DOHH2 (cell line): ENCODE results near the gene GAA.
"Not testable (repeated sequence)": the region's sequence is repeated elsewhere in the genome, so short reads cannot be mapped to it uniquely, and the experiment has no call there.

ENCODE experiments used
- H3F3A ChIP-seq: fragments of 200-600 bp; sonication (generic), shearing (Covaris generic); 2 replicates; pipeline ENCODE4 v1.6.0; 2016; ENCODE audit warnings: antibody characterized with exemption, mild to moderate bottlenecking; ENCODE audit not compliant: control insufficient read depth, insufficient read depth
- H3K27ac ChIP-seq: fragments of 200-600 bp; sonication (generic); 2 replicates; pipeline ENCODE4 v1.5.1; 2014; ENCODE audit warnings: low read depth, mild to moderate bottlenecking, low read length, moderate library complexity
- H3K27me3 ChIP-seq: fragments of 200-600 bp; sonication (generic); 2 replicates; pipeline ENCODE4 v1.6.1; 2014; ENCODE audit warnings: mild to moderate bottlenecking, low read length, mixed read lengths; ENCODE audit not compliant: control insufficient read depth
- H3K36me3 ChIP-seq: fragments of 200-600 bp; sonication (generic); 2 replicates; pipeline ENCODE4 v1.6.1; 2014; ENCODE audit warnings: mild to moderate bottlenecking, low read length, moderate library complexity, mixed read lengths; ENCODE audit not compliant: control insufficient read depth
- H3K4me1 ChIP-seq: fragments of 200-600 bp; sonication (generic); 2 replicates; pipeline ENCODE4 v1.6.1; 2014; ENCODE audit warnings: mild to moderate bottlenecking, low read length, mixed read lengths; ENCODE audit not compliant: control insufficient read depth
- H3K4me2 ChIP-seq: fragments of 200-600 bp; sonication (generic); 2 replicates; pipeline ENCODE4 v1.6.0; 2014; ENCODE audit warnings: mild to moderate bottlenecking, low read length, moderate library complexity
- H3K4me3 ChIP-seq: fragments of 200-600 bp; sonication (generic); 2 replicates; pipeline ENCODE4 v1.5.1; 2014; ENCODE audit warnings: mild to moderate bottlenecking, low read length, mixed read lengths
- H3K79me2 ChIP-seq: fragments of 200-600 bp; sonication (generic); 2 replicates; pipeline ENCODE4 v1.6.1; 2014; ENCODE audit warnings: mild to moderate bottlenecking, low read length, mixed read lengths; ENCODE audit not compliant: control insufficient read depth
- H3K9me2 ChIP-seq: fragments of 200-600 bp; sonication (generic); replicated peaks from 2 replicates; pipeline ENCODE4 v1.6.1; 2014; ENCODE audit warnings: mild to moderate bottlenecking, low read length, mixed read lengths; ENCODE audit not compliant: control insufficient read depth
- H3K9me3 ChIP-seq: fragments of 200-600 bp; sonication (generic); 2 replicates; pipeline ENCODE4 v1.6.1; 2014; ENCODE audit warnings: antibody characterized with exemption, low read length, mixed read lengths; ENCODE audit not compliant: control insufficient read depth, insufficient read depth
- H4K20me1 ChIP-seq: fragments of 200-600 bp; sonication (generic); 2 replicates; pipeline ENCODE4 v1.6.0; 2014; ENCODE audit warnings: low read depth, mild to moderate bottlenecking, antibody characterized with exemption, low read length, moderate library complexity; ENCODE audit not compliant: control insufficient read depth, insufficient read depth
- CTCF ChIP-seq: fragments of 200-600 bp; sonication (generic); IDR thresholded peaks from one replicate; pipeline ENCODE4 v1.5.1; 2014; ENCODE audit warnings: antibody characterized with exemption, mild to moderate bottlenecking, low read depth, low read length; ENCODE audit not compliant: poor library complexity, severe bottlenecking
- EZH2phosphoT487 ChIP-seq: fragments of 200-600 bp; sonication (generic); IDR thresholded peaks from 2 replicates; pipeline ENCODE4 v1.6.1; 2017; ENCODE audit warnings: borderline replicate concordance, mild to moderate bottlenecking, antibody characterized with exemption, low read length, moderate library complexity, mixed read lengths

Gene GAA

GRCh38 chr17:80086616-80087015 lies 14.8 kb upstream of the GAA start:
- Histone ChIP-seq H3K4me1 (no peaks in the 10 kb centered on the region), H3K9me2 (no peaks in the 10 kb centered on the region), H3K79me2 (no peaks in the 10 kb centered on the region), H4K20me1 (no peaks in the 10 kb centered on the region), H3K27me3 (peaks cover 6% of the 10 kb centered on the region; the same call in 1 of the 2 replicates), H3K27ac (no peak overlapping the region), H3F3A (no peaks in the 10 kb centered on the region), H3K9me3 (no peaks in the 10 kb centered on the region), H3K4me3 (no peak overlapping the region), H3K36me3 (no peaks in the 10 kb centered on the region), H3K4me2 (no peak overlapping the region)
- no peak for TF ChIP-seq CTCF
- TF ChIP-seq EZH2phosphoT487: no peak

- Histone ChIP-seq H3K9me2 (no peaks in the 10 kb centered on the region), H3K9me3 (no peaks in the 10 kb centered on the region), H3K79me2 (no peaks in the 10 kb centered on the region), H4K20me1 (no peaks in the 10 kb centered on the region), H3F3A (no peaks in the 10 kb centered on the region), H3K4me1 (no peaks in the 10 kb centered on the region), H3K4me3 (no peak overlapping the region), H3K4me2 (no peak overlapping the region), H3K27ac (no peak overlapping the region), H3K36me3 (no peaks in the 10 kb centered on the region), H3K27me3 (peaks cover 9% of the 10 kb centered on the region; the same call in 1 of the 2 replicates)
- TF ChIP-seq EZH2phosphoT487 (no peak), CTCF (no peak)
Observed at GRCh38 chr17:80087346-80088265, 13.8 kb upstream of the GAA start.

- Histone ChIP-seq H3K9me2 (no peaks in the 10 kb centered on the region), H3K4me2 (no peak overlapping the region), H3K79me2 (no peaks in the 10 kb centered on the region), H3K4me3 (no peak overlapping the region), H3K9me3 (no peaks in the 10 kb centered on the region), H3K27me3 (0 out of 2 replicates have a peak, but pooled peaks cover 5% of the 10 kb centered on the region), H3K36me3 (no peaks in the 10 kb centered on the region), H3K4me1 (no peaks in the 10 kb centered on the region), H3F3A (no peaks in the 10 kb centered on the region), H3K27ac (no peak overlapping the region), H4K20me1 (no peaks in the 10 kb centered on the region)
- TF ChIP-seq CTCF (no peak), EZH2phosphoT487 (no peak)
Observed at GRCh38 chr17:80089762-80090161, 11.6 kb upstream of the GAA start.

- not testable (repeated sequence) for H3K79me2 ChIP-seq, H3K4me2 ChIP-seq, H3K4me3 ChIP-seq, H3F3A ChIP-seq, H3K36me3 ChIP-seq, H3K9me2 ChIP-seq, H4K20me1 ChIP-seq, H3K9me3 ChIP-seq, H3K27ac ChIP-seq, H3K4me1 ChIP-seq, H3K27me3 ChIP-seq
Observed at GRCh38 chr17:80090164-80090563, 11.2 kb upstream of the GAA start.
